Body of pancreas (tissue), 4 donors: ENCODE data around the gene SARNP.
A peak's percentile ranks its signal among the peaks of the same experiment; 100 is the strongest.

Experiments
- POLR2A ChIP-seq, 3 donors: fragments of 450-650 bp; IDR thresholded peaks; one replicate each; pipeline ENCODE4 v1.6.1; 2016; ENCODE audit warnings: antibody characterized with exemption in 3 of 3, mild to moderate bottlenecking in 2 of 3
- TF ChIP-seq, protein P1 (sequence below), 7 experiments: fragments of 450-650 bp in 4 of 7; fragments of 200-600 bp in 3 of 7; sonication (generic) in 3 of 7; IDR thresholded peaks; one replicate each; pipeline ENCODE4 v1.5.1; 2016 to 2019; ENCODE audit warnings: antibody characterized with exemption in 7 of 7

- TF ChIP-seq POLR2A (IDR thresholded peaks at IDR 0.05), result peak; percentile 34 to 78 (median 71)
- TF ChIP-seq, protein P1, sequence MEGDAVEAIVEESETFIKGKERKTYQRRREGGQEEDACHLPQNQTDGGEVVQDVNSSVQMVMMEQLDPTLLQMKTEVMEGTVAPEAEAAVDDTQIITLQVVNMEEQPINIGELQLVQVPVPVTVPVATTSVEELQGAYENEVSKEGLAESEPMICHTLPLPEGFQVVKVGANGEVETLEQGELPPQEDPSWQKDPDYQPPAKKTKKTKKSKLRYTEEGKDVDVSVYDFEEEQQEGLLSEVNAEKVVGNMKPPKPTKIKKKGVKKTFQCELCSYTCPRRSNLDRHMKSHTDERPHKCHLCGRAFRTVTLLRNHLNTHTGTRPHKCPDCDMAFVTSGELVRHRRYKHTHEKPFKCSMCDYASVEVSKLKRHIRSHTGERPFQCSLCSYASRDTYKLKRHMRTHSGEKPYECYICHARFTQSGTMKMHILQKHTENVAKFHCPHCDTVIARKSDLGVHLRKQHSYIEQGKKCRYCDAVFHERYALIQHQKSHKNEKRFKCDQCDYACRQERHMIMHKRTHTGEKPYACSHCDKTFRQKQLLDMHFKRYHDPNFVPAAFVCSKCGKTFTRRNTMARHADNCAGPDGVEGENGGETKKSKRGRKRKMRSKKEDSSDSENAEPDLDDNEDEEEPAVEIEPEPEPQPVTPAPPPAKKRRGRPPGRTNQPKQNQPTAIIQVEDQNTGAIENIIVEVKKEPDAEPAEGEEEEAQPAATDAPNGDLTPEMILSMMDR (IDR thresholded peaks at IDR 0.05), result peak in 1 of 7 experiments; percentile 11
These were observed 97.4 kb downstream of the SARNP start, which contains the start of gene RDH5 for GRCh38 chr12:55720071-55720564.
